ENCODE results near the gene TSR1.

The TSR1 gene

GRCh38 chr17:2279707-2280106, 56.5 kb downstream of the TSR1 start:
- DNase-seq (ENCODE audit: low read depth), result no peak
- in situ Hi-C loops (cut with HindIII; ENCODE audit: low sequenced_read_pairs), result no loop called here
- no peak overlapping the region for H3K4me3 ChIP-seq (ENCODE audit: low read depth, low read length)
- no peak for TF ChIP-seq CTCF (IDR thresholded peaks at IDR 0.05; ENCODE audit: low read depth, low read length, missing control alignments)

GRCh38 chr17:2277429-2278170, 58.7 kb downstream of the TSR1 start:
- no peak for TF ChIP-seq CTCF (IDR thresholded peaks at IDR 0.05; ENCODE audit: low read depth, low read length, missing control alignments)
- no peak overlapping the region for H3K4me3 ChIP-seq (ENCODE audit: low read depth, low read length)
- in situ Hi-C loops (cut with HindIII; ENCODE audit: low sequenced_read_pairs), result no loop called here
- no peak for DNase-seq (ENCODE audit: low read depth)

- H3K4me3 ChIP-seq (ENCODE audit: low read depth, low read length), result no peak overlapping the region
- TF ChIP-seq CTCF (IDR thresholded peaks at IDR 0.05; ENCODE audit: low read depth, low read length, missing control alignments), result no peak
- in situ Hi-C loops (cut with HindIII; ENCODE audit: low sequenced_read_pairs), result no loop called here
- DNase-seq (ENCODE audit: low read depth), result no peak
Observed at GRCh38 chr17:2275722-2276121, 60.5 kb downstream of the TSR1 start.

- in situ Hi-C loops (cut with HindIII; ENCODE audit: low sequenced_read_pairs), result loop anchor here (25.0 kb wide), 1 partner anchor 187 kb away; no protein-coding TSS in a partner anchor
Observed at GRCh38 chr17:2274414-2274813, 61.8 kb downstream of the TSR1 start.

More at GRCh38 chr17:2274414-2274813, 61.8 kb downstream of the TSR1 start:
- H3K4me3 ChIP-seq (ENCODE audit: low read depth, low read length), result no peak overlapping the region
- DNase-seq (ENCODE audit: low read depth), result no peak
- TF ChIP-seq CTCF (IDR thresholded peaks at IDR 0.05; ENCODE audit: low read depth, low read length, missing control alignments), result no peak
